K562 (cell line): ENCODE data around the gene POU2F1. TPM values are rescaled to one million over a fixed set of nuclear protein-coding genes. Genes with fewer than 3 reads are reported as not detected.

Experiments used
- ATAC-seq: fragments of 200-7000 bp; cut with Tn5 transposase; 3 replicates; pipeline ENCODE4 v1.9.1; 2020; ENCODE audit warnings: moderate library complexity
- BruUV-seq: library from RNA; stranded (reverse); fragments of 400-500 nt; replicated peaks from 2 replicates; lab custom pipeline; 2021; lab: Mats Ljungman, UMichigan
- CTCF ChIA-PET: fragments of 300-600 bp; formaldehyde crosslinking; extraction: SDS; loops from one replicate; lab custom pipeline; 2021; ENCODE audit warnings: low intra/inter-chr PET ratio; lab: Yijun Ruan, JAX
- POLR2A ChIA-PET: fragments of 300-600, 350-650 bp; sonication (Branson Sonifier 250); formaldehyde crosslinking; extraction: SDS; loops from one replicate; lab custom pipeline; 2021; ENCODE audit warnings: antibody characterized with exemption, inconsistent platforms; lab: Yijun Ruan, JAX
- DNase-seq, 4 experiments: peaks; one replicate each; pipeline versions ENCODE4 v3.0.0 to v3.0.0-alpha.2; 2011 to 2018; ENCODE audit warnings: low spot score in 3 of 4, mixed read lengths in 3 of 4; ENCODE audit errors: extremely low read depth in 1 of 4
- FAIRE-seq: peaks from 2 replicates; lab custom pipeline; 2011; peaks lifted over from hg19 to GRCh38; lab: Jason Lieb, UNC
- H2AFZ ChIP-seq: 2 replicates; pipeline ENCODE4 v1.6.0; 2011; ENCODE audit warnings: low read depth, low read length, control low read depth, inconsistent platforms
- H3K27ac ChIP-seq: fragments of 200-600 bp; 3 replicates; pipeline ENCODE4 v1.8.0; 2011; ENCODE audit warnings: low read depth, mild to moderate bottlenecking, control low read depth, inconsistent platforms, low read length, moderate library complexity, mixed read lengths; ENCODE audit errors: extremely low read depth
- H3K27me3 ChIP-seq, 2 experiments: fragments of 300-600 bp in 1 of 2; 2 replicates in 1 of 2; 3 replicates in 1 of 2; pipeline versions ENCODE4 v1.6.0 to v1.8.0; 2011; ENCODE audit warnings: inconsistent platforms in 2 of 2, low read length in 2 of 2, mild to moderate bottlenecking in 1 of 2, mixed read lengths in 1 of 2, moderate library complexity in 1 of 2; ENCODE audit not compliant: control insufficient read depth in 2 of 2, insufficient read depth in 2 of 2
- H3K36me3 ChIP-seq: fragments of 300-600 bp; 3 replicates; pipeline ENCODE4 v1.8.0; 2011; ENCODE audit warnings: mild to moderate bottlenecking, low read length, inconsistent platforms; ENCODE audit not compliant: control insufficient read depth, insufficient read depth
- H3K4me1 ChIP-seq, 2 experiments: fragments of 200-600 bp in 1 of 2; replicated peaks in 1 of 2; 2 replicates in 1 of 2; 3 replicates in 1 of 2; pipeline versions ENCODE4 v1.5.1 to v1.8.0; 2011; ENCODE audit warnings: inconsistent platforms in 2 of 2, low read length in 2 of 2, mild to moderate bottlenecking in 1 of 2, mixed read lengths in 1 of 2, moderate library complexity in 1 of 2; ENCODE audit not compliant: control insufficient read depth in 2 of 2, insufficient read depth in 2 of 2
- H3K4me2 ChIP-seq: 2 replicates; pipeline ENCODE4 v1.6.1; 2011; ENCODE audit warnings: low read length, control low read depth, inconsistent platforms, mixed read lengths; ENCODE audit not compliant: insufficient read depth
- H3K4me3 ChIP-seq: fragments of 200-600 bp; sonication (generic), shearing (Covaris generic); 2 replicates; pipeline ENCODE4 v1.5.1; 2016; ENCODE audit warnings: control low read depth, inconsistent platforms
- H3K79me2 ChIP-seq: fragments of 200-600 bp; 3 replicates; pipeline ENCODE4 v1.8.0; 2011; ENCODE audit warnings: low read length, inconsistent platforms; ENCODE audit not compliant: control insufficient read depth, insufficient read depth
- H3K9ac ChIP-seq, 2 experiments: 2 replicates each; pipeline versions ENCODE4 v1.6.0 to v1.6.1; 2011; ENCODE audit warnings: low read depth in 2 of 2, low read length in 2 of 2, control low read depth in 1 of 2, inconsistent platforms in 1 of 2, mild to moderate bottlenecking in 1 of 2, mixed read lengths in 1 of 2; ENCODE audit not compliant: insufficient read depth in 1 of 2
- H3K9me1 ChIP-seq: one replicate; pipeline ENCODE4 v1.6.0; 2011; ENCODE audit warnings: inconsistent platforms, mild to moderate bottlenecking, low read length, moderate library complexity; ENCODE audit not compliant: control insufficient read depth, insufficient read depth
- H3K9me3 ChIP-seq: replicated peaks from 2 replicates; pipeline ENCODE4 v1.5.1; 2011; ENCODE audit warnings: low read depth, low read length, inconsistent platforms; ENCODE audit not compliant: control insufficient read depth, insufficient read depth
- H4K20me1 ChIP-seq: replicated peaks from 2 replicates; pipeline ENCODE4 v1.6.1; 2011; ENCODE audit warnings: low read length, inconsistent platforms, mixed read lengths; ENCODE audit not compliant: control insufficient read depth, insufficient read depth
- ATF4 ChIP-seq: fragments of 450-650 bp; formaldehyde crosslinking; IDR thresholded peaks from 2 replicates; pipeline ENCODE4 v1.4.0; 2022; ENCODE audit warnings: mild to moderate bottlenecking, moderate library complexity
- DPF2 ChIP-seq: fragments of 450-650 bp; IDR thresholded peaks from 2 replicates; pipeline ENCODE4 v1.6.1; 2016
- JUND ChIP-seq, 2 experiments: IDR thresholded peaks; 2 replicates in 1 of 2; 3 replicates in 1 of 2; pipeline ENCODE4 v1.6.1; 2011; ENCODE audit warnings: borderline replicate concordance in 2 of 2, low read depth in 2 of 2, low read length in 2 of 2, improper control_type of control experiment in 1 of 2, missing biosample characterization in 1 of 2, missing genetic modification characterization in 1 of 2, missing genetic modification reagents in 1 of 2
- MIER1 ChIP-seq: fragments of 450-650 bp; IDR thresholded peaks from 2 replicates; pipeline ENCODE4 v1.6.1; 2016; ENCODE audit warnings: antibody characterized with exemption, mild to moderate bottlenecking, low read depth
- NFIC ChIP-seq: fragments of 450-650 bp; IDR thresholded peaks from 2 replicates; pipeline ENCODE4 v1.6.1; 2017; ENCODE audit warnings: mild to moderate bottlenecking, inconsistent platforms
- NFIX ChIP-seq: fragments of 250-450 bp; sonication (Bioruptor Pico); IDR thresholded peaks from 2 replicates; pipeline ENCODE4 v1.4.0; 2020; ENCODE audit warnings: low read depth, mild to moderate bottlenecking, moderate library complexity
- TEAD2 ChIP-seq: fragments of 450-650 bp; IDR thresholded peaks from 2 replicates; pipeline ENCODE4 v1.6.1; 2016; ENCODE audit warnings: missing genetic modification characterization, control low read depth, missing compliant biosample characterization
- THRAP3 ChIP-seq: fragments of 450-650 bp; IDR thresholded peaks from 2 replicates; pipeline ENCODE4 v1.6.1; 2016; ENCODE audit warnings: mild to moderate bottlenecking, inconsistent platforms, borderline replicate concordance
- WGBS: fragments of 100-300 bp; shearing (Covaris generic); methylation state at CpG from one replicate; pipeline ENCODE4 v1.1.6; 2016; ENCODE audit warnings: low coverage, mixed read lengths; ENCODE audit not compliant: insufficient coverage; ENCODE audit errors: missing lambda C conversion rate; 5-methylcytosine and 5-hydroxymethylcytosine counted together
- in situ Hi-C: fragments of 300-500 bp; cut with MboI; formaldehyde crosslinking; loops from 4 replicates; pipeline ENCODE4 v1.15.0; 2018; ENCODE audit warnings: inconsistent platforms, mixed read lengths
- intact Hi-C: fragments of 100-400 bp; cut with micrococcal nuclease; formaldehyde crosslinking; loops from 2 replicates; pipeline ENCODE4 v1.14.2; 2022
- polyA plus RNA-seq, 8 experiments: library from polyadenylated mRNA; depleted of rRNA in 4 of 8; stranded (reverse) in 5 of 8; unstranded in 3 of 8; fragments of >200 nt; fragmentation: Nextera tagmentation in 2 of 8; fragmentation: Illumina TruSeq in 1 of 8; extraction: Ambion mirVana in 2 of 8; extraction: Trizol in 1 of 8; gene quantifications; 2 replicates each; pipeline versions ENCODE4 v1.2.1 to v1.2.3, GENCODE V29; 2011 to 2014; ENCODE audit warnings: inconsistent platforms in 1 of 8, missing spikeins in 1 of 8
- total RNA-seq, 7 experiments: library from RNA; depleted of rRNA in 6 of 7; stranded (reverse); fragments of >200 nt in 6 of 7; fragmentation: Illumina TruSeq in 2 of 7; extraction: Trizol in 2 of 7; gene quantifications; 2 replicates each; pipeline versions ENCODE4 v1.2.1 to v1.2.3, GENCODE V29; 2011 to 2021; ENCODE audit warnings: low replicate concordance in 1 of 7
- TF ChIP-seq, protein P1 (sequence below): fragments of 450-650 bp; IDR thresholded peaks from 2 replicates; pipeline ENCODE4 v1.6.1; 2018; ENCODE audit not compliant: partially characterized antibody
- TF ChIP-seq, protein P2 (sequence below): fragments of 250-450 bp; sonication (Bioruptor Pico); IDR thresholded peaks from 2 replicates; pipeline ENCODE4 v1.4.0; 2020

POU2F1 gene
- total and polyA plus RNA-seq, 9 of the 15 experiments (the other 6 are each of a cell fraction or from before 2014, with no cell fraction given), result 2.6 to 22.3 (median 8.8) TPM

GRCh38 chr1:167367705-167368104 lies 147.0 kb downstream of the POU2F1 start:
- no peak for ATAC-seq
- POLR2A ChIA-PET, result interaction anchor here (0.7 kb wide), 1 partner anchor 434 kb away, joined by 3 read pairs; no protein-coding TSS in a partner anchor
- intact Hi-C loops (no loop called here), in situ Hi-C loops (no loop called here)
- TF ChIP-seq NFIC, result peak; percentile 90
- peak; percentile 52; the same call in 1 of the 2 replicates for TF ChIP-seq NFIX
- no peak for TF ChIP-seq DPF2
- Histone ChIP-seq H4K20me1 (no peaks in the 10 kb centered on the region), H3K9ac (no peak overlapping the region), H3K27ac (no peak overlapping the region), H2AFZ (no peak overlapping the region), H3K4me2 (no peak overlapping the region), H3K4me1 (no peaks in the 10 kb centered on the region), H3K27me3 (no peaks in the 10 kb centered on the region), H3K9me1 (no peaks in the 10 kb centered on the region), H3K9me3 (no peaks in the 10 kb centered on the region), H3K79me2 (no peaks in the 10 kb centered on the region), H3K36me3 (peaks cover 5% of the 10 kb centered on the region; the same call in 1 of the 3 replicates), H3K4me3 (no peak overlapping the region)
- BruUV-seq, result no TSS peak
- 69% methylated on average over 4 of the region's 4 CpGs for WGBS
- no peak for DNase-seq
- CTCF ChIA-PET, result no interaction called here
- FAIRE-seq, result no peak

GRCh38 chr1:167369175-167369574 lies 148.5 kb downstream of the POU2F1 start:
- no TSS peak for BruUV-seq
- H3K4me1 ChIP-seq, result peaks cover 4 to 6% of the 10 kb centered on the region in 2 experiments; a peak in 4 of 5 replicates
- no peak for FAIRE-seq
- TF ChIP-seq JUND (IDR thresholded peaks at IDR 0.05; ENCODE audit: borderline replicate concordance, low read depth, low read length) (no peak), JUND (tag; IDR thresholded peaks at IDR 0.05; ENCODE audit: borderline replicate concordance, low read depth, low read length) (no peak), TEAD2 (tag) (no peak), MIER1 (no peak), THRAP3 (no peak), ATF4 (no peak)
- TF ChIP-seq, protein P1, sequence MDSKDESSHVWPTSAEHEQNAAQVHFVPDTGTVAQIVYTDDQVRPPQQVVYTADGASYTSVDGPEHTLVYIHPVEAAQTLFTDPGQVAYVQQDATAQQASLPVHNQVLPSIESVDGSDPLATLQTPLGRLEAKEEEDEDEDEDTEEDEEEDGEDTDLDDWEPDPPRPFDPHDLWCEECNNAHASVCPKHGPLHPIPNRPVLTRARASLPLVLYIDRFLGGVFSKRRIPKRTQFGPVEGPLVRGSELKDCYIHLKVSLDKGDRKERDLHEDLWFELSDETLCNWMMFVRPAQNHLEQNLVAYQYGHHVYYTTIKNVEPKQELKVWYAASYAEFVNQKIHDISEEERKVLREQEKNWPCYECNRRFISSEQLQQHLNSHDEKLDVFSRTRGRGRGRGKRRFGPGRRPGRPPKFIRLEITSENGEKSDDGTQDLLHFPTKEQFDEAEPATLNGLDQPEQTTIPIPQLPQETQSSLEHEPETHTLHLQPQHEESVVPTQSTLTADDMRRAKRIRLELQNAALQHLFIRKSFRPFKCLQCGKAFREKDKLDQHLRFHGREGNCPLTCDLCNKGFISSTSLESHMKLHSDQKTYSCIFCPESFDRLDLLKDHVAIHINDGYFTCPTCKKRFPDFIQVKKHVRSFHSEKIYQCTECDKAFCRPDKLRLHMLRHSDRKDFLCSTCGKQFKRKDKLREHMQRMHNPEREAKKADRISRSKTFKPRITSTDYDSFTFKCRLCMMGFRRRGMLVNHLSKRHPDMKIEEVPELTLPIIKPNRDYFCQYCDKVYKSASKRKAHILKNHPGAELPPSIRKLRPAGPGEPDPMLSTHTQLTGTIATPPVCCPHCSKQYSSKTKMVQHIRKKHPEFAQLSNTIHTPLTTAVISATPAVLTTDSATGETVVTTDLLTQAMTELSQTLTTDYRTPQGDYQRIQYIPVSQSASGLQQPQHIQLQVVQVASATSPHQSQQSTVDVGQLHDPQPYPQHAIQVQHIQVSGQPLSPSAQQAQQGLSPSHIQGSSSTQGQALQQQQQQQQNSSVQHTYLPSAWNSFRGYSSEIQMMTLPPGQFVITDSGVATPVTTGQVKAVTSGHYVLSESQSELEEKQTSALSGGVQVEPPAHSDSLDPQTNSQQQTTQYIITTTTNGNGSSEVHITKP, result no peak
- TF ChIP-seq, protein P2, sequence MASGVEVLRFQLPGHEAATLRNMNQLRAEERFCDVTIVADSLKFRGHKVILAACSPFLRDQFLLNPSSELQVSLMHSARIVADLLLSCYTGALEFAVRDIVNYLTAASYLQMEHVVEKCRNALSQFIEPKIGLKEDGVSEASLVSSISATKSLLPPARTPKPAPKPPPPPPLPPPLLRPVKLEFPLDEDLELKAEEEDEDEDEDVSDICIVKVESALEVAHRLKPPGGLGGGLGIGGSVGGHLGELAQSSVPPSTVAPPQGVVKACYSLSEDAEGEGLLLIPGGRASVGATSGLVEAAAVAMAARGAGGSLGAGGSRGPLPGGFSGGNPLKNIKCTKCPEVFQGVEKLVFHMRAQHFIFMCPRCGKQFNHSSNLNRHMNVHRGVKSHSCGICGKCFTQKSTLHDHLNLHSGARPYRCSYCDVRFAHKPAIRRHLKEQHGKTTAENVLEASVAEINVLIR (CRISPR knock-in tag), result no peak

More at GRCh38 chr1:167369175-167369574, 148.5 kb downstream of the POU2F1 start:
- ChIA-PET POLR2A (interaction anchor here (0.6 kb wide), 1 partner anchor 185 kb away, joined by 4 read pairs; no protein-coding TSS in a partner anchor), CTCF (no interaction called here)
- DNase-seq (no peak), ATAC-seq (no peak)
- Histone ChIP-seq H3K79me2 (no peaks in the 10 kb centered on the region), H3K9me3 (no peaks in the 10 kb centered on the region), H3K27ac (no peak overlapping the region), H3K4me2 (no peak overlapping the region), H3K36me3 (peaks cover 5% of the 10 kb centered on the region; the same call in 1 of the 3 replicates), H3K4me3 (no peak overlapping the region), H2AFZ (no peak overlapping the region), H3K9me1 (no peaks in the 10 kb centered on the region), H3K27me3 (no peaks in the 10 kb centered on the region), H4K20me1 (no peaks in the 10 kb centered on the region), H3K9ac (no peak overlapping the region)
- in situ Hi-C loops (no loop called here), intact Hi-C loops (no loop called here)
